GM19099 (cell line): ENCODE measurements around the gene ADIPOQ.

Source experiments
- POLR2A ChIP-seq: IDR thresholded peaks from 3 replicates; pipeline ENCODE4 v1.6.1; 2011; ENCODE audit warnings: low read depth; ENCODE audit not compliant: insufficient read length; ENCODE audit errors: extremely low read depth

ADIPOQ gene

DNA sequence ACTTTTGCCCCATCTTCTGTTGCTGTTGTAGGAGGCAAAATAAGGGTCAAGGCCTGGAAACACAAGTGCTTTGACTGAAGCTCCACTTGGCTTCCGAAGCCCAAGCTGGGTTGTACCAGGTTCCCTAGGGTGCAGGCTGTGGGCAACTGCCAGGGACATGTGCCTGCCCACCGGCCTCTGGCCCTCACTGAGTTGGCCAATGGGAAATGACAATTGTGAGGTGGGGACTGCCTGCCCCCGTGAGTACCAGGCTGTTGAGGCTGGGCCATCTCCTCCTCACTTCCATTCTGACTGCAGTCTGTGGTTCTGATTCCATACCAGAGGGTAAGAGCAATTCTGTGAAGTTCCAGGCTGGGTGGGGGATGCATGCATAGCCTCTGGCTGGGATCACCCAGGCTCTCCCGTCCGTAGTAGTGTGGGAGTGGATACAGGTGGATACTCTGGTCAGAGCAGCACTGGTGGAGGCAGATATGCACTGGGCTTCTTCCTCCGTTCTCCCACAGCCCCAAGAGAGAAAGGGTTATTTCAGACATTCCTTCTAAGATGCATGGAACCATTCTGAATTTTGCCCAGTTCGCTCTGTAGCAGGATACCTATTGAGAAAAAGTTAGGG is at the start of gene ADIPOQ:
Gene ADIPOQ (plus strand): TSS at position 285 of the 613 bp plus-strand sequence. CDS start 10,349 bp downstream, outside the sequence.
- no peak for TF ChIP-seq POLR2A

DNA sequence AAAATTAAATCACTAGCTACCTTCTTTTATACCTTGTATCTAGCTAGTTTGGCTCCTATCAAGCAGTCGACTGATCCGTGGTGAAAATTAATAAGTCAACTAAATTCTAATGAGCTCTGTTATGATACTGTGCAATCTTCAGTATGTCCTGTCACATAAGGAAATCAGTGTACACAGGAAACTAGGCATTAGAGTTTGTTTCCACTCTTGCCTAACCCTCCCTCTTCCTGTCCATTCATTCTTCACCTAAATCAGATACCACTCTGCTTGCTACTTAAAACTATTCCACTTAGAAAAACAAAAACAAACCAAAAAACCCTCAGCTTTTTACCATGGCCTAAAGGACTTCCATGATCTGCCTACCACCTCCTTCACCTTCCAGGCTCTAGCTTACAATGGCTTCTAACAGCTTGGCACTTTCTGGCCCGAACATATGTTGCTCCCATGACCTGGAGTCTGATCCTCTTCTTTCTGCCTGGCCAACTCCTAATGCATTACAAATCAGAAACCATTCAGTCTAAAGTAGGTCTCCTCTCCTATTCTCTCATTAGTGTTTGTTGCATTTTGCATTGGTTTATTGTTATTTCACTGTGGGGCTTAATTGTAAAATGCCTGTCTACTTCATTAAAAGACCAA is 44.2 kb upstream of the ADIPOQ start:
- TF ChIP-seq POLR2A = no peak

DNA sequence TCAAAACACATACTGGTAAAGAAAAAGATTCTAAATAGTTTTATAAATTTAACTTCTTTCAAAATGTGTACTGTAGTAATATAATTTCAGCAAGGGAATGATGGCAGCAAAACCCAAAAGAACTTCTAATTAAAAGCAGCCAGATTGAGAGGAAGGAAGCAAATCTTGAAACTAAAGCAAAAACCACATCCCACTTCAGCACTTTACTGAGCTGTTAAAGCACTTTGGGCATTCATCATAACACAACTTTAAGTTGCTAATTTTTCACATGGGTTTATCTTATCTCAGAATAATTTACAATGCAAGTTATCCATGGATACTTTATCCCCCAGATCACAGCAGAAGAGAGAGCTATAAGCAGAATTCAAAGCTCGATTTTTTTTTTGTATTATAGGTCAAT is 42.2 kb upstream of the ADIPOQ start:
- no peak for TF ChIP-seq POLR2A

DNA sequence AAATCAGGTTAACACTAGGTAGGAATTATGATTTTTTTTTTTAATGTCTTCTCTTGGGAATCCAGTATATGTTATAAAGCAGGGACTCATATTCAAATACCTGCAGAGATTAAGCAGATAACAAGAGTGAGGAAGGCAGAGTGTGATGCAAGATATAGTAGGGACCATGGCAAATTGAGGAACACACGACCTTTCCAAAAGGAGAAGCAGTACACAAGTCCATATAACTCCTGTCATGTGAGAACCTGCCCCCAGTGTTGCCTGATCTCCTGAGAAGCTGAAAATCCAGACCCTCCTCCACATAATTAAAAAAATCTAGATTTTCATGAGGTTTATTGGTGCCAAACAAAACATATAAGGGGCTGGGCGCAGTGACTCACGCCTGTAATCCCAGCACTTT is 39.8 kb upstream of the ADIPOQ start:
- no peak for TF ChIP-seq POLR2A

DNA sequence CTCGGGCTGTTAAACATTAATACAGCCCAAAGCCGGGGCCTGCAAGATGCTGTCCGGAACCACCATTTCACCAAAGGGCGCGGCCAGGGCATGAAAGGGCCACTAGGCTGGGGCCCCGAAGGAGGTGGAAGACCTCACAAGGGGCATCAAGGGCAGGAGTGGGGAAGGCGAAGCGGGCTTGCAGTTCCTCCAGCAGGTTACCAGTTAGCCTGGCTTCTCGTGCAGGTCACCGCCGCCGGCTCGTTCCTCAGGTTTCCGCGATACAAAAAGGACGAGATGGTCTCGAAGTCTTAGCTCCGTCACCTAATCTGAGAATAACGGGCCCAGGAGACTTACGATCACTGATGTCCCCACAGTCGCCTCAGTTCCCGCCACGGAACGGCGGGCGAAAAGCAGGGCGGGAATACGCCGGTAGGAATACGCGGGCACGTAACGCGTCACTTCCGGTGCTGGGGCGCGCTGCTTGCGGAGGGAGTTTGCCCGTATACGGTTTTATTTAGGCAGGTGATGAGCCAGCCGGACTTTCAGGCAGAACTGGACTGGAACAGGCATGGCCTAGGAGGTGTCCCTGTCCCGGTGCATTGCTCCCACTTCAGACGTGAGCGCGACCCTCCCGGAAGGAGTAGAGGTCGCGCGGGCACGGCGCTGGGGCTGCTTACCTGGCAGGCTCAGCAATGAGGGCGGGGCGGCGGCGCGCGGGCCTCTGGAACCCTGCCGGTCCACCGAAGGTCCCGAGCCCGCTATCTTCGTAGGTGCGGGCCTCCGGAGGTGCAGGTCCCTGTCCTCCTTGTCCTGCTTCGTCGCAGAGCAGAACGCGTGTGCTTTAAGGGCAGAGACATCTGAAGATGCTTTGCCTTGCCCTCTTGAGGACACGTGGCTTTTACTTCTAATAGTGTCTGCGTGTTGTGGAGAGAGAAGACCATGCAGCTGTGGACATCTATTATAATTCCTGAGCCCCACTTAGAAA is 36.1 kb upstream of the ADIPOQ start, which contains the start of gene RFC4:
Gene RFC4 (minus strand): TSS at position 394 of the 967 bp plus-strand sequence. CDS start 1,769 bp downstream, outside the sequence.
- TF ChIP-seq POLR2A = peak; percentile 90

DNA sequence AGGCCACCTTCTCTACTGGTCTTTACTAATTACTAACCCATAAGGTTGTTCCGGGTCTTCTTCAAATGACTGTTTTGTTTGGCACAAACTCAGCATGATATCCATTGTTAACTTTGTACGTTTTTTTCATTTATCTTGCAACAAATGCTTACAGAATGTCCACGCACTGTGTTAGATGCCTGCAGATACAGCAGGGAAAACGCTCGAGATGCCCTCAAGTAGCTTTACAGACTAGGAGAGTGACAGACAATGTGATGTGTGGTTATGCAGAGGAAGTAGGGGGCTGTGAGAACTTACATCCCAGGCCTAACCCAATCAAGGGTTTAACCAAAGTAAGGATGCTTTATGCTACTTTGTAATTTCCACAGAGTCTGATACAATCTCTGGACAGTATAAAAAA is 35.3 kb upstream of the ADIPOQ start:
- no peak for TF ChIP-seq POLR2A

DNA sequence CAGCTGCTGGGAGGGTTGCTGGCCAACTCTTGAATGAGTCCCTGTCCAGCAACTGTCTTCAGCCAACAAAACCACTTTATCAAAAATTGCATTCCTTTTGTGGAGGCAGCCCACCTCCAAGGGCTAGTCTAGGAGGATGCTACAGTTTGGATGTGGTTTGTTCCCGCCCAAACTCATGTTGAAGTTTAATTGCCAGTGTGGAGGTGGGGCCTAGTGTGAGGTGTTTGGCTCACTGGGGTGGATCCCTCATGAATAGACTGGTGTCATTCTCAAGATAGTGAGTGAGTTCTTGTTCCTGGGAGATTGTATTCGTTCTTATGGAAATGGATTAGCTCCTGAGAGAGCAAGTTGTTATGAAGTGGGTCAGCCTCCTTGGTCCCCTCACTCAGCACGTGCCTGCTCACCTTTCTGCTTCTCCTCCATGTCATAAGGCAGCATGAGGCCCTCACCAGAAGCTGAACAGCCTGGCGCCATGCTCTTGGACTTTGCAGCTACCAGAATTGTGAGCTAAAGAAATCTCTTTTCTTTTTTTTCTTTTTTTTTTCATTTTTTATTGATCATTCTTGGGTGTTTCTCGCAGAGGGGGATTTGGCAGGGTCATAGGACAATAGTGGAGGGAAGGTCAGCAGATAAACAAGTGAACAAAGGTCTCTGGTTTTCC is 32.0 kb upstream of the ADIPOQ start:
- TF ChIP-seq POLR2A = no peak

DNA sequence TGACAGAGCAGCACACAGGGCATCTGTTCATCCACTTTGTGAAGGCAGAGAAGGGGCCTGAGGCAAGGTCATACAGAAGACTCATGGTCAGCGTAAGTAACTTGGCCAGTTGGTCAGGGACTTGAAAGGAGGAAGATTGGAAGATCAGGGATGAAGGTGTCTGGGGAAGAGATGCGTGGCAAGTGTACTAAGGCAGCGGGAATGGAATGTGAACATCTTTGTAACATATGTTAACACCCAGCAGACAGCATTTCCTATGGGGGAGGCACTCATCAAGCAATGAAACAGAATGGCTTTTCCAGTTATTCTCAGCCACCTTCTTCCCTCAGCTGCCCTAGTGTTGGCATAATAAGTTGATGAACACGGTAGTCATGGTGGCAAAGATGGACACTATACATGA is 28.4 kb upstream of the ADIPOQ start:
- TF ChIP-seq POLR2A = no peak

DNA sequence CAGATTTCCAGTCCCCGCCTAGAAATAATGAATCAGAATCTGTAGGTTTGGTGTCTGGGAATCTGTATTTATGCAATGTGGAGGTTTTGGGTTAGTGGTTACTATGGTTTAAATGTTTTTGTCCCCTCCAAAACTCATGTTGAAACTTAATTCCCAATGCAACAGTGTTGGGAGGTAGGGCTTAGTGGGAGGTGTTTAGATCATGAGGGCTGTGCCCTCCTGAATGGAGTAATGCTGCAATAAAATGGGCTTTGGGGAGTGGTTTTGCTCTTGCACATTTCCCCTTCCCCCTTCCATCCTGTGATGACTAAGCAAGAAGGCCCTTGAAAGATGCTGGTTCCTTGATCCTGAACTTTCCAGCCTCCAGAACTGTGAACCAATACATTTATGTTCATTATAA is 27.1 kb upstream of the ADIPOQ start:
- TF ChIP-seq POLR2A = no peak

DNA sequence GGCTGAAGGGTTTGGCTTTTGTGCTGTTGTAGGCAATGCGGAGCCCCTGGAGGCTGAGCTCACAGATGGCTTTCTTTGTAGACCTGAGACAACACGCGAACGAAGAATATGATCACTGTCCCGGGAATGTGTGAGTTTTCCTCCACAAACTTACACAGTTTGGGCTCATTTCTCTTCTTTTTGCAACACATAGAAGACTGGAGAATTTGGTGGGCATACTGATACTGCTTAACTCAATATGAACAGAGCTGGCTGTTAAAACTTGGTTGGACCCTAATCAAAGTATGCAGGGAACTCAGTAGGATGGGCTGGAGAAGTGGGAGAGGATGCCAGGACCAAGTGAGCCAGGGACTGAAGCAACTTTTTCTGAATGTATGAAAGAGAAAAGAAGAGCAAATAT is 24.0 kb upstream of the ADIPOQ start:
- no peak for TF ChIP-seq POLR2A

DNA sequence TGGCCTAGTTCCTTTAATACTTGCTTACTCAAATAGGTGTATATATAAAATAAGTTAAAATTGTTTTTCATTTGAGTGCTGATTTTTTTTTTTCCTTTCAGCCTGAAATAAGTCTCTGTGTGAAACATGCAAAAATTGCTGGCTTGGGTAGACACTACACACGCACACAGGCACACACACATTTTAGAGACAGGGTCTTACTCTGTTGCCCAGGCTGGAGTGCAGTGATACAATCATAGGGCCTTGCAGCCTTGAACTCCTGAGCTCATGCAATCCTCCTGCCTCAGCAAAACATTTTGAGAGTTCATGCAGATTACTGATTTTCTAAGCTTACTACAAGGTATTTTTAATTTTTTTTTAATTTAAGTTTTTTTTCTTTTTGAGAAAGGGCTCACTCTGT is 23.6 kb upstream of the ADIPOQ start:
- TF ChIP-seq POLR2A = no peak

DNA sequence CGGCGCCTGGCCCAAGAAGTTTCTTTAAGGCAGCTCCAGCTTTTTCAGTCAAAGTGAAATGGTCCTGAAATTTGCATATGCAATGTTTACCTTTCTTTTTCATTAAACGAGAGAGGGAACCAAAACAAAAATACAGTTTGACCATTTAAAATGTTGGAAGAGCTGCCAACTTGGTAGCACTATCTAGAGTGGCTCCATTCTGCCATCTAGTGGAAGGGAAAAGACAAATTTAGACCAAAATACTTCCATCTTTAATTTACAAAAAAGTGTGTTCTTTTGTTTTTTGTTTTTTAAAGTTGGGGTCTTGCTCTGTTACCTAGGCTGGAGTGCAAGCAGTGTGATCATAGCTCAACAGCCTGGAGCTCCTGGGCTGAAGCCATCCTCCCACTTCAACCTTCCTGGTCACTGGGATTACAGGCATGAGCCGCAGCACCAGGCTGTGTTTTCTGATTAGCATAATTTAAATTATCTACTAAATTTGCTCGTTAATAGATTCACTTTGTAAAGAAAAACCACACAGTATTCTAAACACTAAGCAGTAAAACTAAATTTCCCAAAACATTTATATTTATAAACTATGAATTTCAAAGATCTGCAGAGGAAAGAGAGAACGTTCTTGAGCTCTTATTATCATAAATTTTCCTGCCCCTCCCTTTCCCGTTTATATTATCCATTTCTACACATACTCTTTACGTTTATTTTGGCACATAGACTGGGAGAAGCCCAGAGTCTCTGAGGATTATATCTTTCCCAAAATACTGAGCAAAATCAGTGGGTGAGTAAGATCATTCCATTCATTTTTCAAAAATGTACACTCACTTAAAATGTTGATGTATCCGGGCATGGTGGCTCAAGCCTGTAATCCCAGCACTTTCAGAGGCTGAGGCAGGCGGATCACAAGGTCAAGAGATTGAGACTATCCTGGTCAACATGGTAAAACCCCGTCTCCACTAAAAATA is 20.8 kb upstream of the ADIPOQ start:
- no peak for TF ChIP-seq POLR2A

DNA sequence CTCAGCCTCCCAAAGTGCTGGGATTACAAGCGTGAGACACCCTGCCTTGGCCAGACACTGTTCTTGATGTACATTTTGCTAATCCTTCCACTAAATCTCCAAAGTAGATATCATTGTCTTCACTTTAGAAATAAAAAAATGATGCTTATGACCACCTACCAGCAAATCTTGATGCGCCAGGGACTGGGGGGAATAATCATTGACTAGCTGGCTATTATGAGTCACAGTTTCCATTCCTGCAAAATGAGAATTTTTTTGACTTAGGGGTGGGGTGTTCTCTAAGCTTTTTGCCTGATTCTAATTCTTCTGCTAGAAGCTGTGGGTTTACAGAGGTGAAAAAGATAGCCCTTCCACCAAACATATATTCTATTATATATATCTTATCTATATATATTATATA is 19.1 kb upstream of the ADIPOQ start:
- TF ChIP-seq POLR2A = no peak
